Cardiac fibroblast (primary cell): ENCODE results near the gene FKBP2.

Experiments used
- DNase-seq, 2 donors: peaks; one replicate each; pipeline versions ENCODE4 v3.0.0 to v3.0.0-alpha.2; 2010; ENCODE audit warnings: low read depth in 2 of 2
- H3K4me3 ChIP-seq, 2 donors: replicated peaks in 1 of 2; 1 replicate in 1 of 2; 2 replicates in 1 of 2; pipeline ENCODE4 v1.5.1; 2011; ENCODE audit warnings: low read depth in 2 of 2, low read length in 2 of 2, mild to moderate bottlenecking in 2 of 2, moderate library complexity in 1 of 2
- TF ChIP-seq, protein P1 (sequence below): IDR thresholded peaks from one replicate; pipeline ENCODE4 v1.5.1; 2011; ENCODE audit warnings: low read depth, mild to moderate bottlenecking, low read length, inconsistent platforms

The FKBP2 gene

DNA sequence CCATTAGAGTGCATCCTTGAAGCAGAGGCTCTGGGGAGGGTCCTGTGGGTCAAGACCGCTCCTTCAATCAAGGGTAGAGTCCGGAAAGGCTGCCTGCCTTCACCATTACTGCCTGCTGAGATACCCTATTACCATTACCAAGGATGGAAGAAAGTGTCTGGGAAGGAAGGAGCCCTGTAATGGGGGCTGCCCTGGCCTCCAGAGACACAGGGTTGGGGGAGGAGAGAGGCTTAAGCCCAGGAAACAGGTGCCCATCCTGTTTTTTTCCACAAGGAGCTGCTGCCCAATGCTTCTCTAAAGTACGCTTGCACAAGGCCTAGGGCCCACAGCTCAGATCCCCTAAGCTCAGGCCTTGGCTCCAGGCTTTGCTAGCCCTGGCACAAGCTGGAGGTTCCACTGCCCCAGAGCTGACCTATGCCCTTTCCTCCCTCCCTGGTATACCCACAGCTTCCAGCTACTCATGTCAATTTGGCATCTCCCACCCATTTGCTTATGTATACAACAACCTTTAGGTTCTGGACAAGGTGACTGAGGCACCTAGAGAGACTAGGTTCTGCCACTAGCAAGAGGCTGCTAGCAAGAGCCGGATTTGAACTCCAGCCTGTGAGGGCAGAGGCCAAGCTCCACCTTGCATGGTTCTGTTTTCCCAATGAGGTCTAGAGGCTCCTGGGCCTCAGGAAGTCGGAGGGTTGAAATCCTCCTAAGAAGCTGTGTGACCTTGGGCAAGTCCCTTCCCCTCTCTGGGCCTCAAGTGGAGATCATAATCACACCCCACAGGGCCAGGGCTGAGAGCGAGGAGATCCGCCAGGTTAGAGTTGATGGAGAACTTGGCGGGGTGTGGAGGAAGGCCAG lies 8.9 kb downstream of the FKBP2 start:
- H3K4me3 ChIP-seq = no peak overlapping the region
- DNase-seq = no peak
- TF ChIP-seq, protein P1, sequence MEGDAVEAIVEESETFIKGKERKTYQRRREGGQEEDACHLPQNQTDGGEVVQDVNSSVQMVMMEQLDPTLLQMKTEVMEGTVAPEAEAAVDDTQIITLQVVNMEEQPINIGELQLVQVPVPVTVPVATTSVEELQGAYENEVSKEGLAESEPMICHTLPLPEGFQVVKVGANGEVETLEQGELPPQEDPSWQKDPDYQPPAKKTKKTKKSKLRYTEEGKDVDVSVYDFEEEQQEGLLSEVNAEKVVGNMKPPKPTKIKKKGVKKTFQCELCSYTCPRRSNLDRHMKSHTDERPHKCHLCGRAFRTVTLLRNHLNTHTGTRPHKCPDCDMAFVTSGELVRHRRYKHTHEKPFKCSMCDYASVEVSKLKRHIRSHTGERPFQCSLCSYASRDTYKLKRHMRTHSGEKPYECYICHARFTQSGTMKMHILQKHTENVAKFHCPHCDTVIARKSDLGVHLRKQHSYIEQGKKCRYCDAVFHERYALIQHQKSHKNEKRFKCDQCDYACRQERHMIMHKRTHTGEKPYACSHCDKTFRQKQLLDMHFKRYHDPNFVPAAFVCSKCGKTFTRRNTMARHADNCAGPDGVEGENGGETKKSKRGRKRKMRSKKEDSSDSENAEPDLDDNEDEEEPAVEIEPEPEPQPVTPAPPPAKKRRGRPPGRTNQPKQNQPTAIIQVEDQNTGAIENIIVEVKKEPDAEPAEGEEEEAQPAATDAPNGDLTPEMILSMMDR = no peak

DNA sequence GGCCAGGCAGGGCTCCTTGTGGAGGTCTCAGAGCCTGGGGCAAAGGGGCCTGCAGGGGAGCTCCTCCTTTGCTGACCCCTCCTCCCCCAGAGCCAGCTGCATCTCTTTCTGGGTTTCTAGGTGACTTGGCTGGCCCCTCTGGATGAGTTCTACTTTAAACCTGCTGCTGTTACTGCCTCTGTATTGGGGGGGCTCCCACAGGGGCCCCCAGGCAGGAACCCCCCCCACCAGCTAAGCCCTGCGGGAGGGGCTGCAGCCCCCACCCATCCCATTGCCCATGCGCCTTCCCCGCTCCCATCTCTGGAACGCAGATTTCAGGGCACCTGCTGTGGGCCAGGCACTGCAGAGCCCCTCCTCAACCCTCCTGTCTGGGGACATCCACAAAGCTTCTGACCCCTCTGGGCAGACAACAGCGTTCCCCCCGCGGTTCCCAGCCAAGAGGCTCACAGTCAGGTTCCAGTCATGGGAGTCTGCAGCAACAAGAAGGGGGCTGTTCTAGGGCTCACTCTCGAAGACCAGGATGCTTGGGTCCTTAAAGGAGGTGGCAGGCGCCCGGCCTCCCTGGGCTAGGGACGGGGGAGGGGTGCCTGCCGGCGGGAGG lies 9.6 kb downstream of the FKBP2 start:
- peak overlapping the region; percentile 57 to 85 for H3K4me3 ChIP-seq

DNA sequence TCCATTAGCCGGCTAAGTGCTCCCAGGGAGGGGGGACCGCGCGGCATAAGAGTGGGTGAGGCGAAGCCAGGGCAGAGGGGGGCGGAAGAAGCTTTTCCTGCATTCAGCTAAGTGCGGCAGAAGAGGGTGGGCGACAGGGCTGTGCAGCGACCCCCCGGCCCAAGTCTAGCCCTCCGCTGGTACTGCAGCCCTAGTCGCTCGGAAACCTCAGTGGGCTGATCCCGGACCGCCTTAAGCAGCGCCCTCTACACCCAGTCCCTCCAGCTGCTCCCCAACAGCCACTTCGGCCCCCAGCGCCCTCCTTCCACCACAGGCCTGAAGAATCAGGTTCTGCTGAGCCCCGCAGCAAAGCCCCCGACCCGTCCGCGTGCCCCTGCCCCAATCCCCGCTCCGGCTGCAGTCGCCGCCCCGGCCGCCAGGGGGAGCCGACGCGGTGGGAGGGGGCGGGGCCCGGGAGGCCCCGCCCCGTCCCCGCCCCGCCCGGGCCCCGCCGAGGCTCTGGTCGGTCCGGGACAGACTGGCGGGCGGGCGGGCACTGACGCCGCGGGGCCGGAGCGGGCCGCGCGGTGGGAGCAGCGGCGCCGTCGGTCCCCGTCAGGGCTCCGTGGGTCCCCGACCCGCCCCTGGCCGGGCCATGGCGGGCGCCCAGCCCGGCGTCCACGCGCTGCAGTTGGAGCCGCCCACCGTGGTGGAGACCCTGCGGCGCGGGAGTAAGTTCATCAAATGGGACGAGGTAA lies 10.3 kb downstream of the FKBP2 start, which contains the start of gene PLCB3:
PLCB3 (plus strand) TSS at position 515 of the 737 bp plus-strand sequence; CDS start at position 635, 120 bp downstream.
- peak within 1 kb of the TSS; percentile 78 to 85 for H3K4me3 ChIP-seq
- TF ChIP-seq, protein P1 = peak; percentile 39
- DNase-seq = peak; percentile 38 to 61

More for the DNA sequence above, 9.6 kb downstream of the FKBP2 start:
- DNase-seq = no peak
- TF ChIP-seq, protein P1 = no peak

DNA sequence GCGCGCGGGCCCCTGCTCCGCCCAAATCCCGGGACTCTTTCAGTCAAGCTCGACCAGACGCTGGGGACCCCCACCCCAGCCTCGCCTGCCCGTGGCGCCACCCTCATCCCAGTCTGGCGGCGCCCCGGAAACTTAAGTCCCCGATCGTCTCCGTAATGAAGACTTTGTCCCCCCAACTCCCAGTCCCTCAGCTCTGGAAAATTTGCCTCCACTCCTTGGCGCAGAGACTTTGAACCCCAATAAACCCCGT lies 10.8 kb downstream of the FKBP2 start:
- TF ChIP-seq, protein P1 = no peak
- peak overlapping the region; percentile 78 to 85 for H3K4me3 ChIP-seq
- DNase-seq = no peak

DNA sequence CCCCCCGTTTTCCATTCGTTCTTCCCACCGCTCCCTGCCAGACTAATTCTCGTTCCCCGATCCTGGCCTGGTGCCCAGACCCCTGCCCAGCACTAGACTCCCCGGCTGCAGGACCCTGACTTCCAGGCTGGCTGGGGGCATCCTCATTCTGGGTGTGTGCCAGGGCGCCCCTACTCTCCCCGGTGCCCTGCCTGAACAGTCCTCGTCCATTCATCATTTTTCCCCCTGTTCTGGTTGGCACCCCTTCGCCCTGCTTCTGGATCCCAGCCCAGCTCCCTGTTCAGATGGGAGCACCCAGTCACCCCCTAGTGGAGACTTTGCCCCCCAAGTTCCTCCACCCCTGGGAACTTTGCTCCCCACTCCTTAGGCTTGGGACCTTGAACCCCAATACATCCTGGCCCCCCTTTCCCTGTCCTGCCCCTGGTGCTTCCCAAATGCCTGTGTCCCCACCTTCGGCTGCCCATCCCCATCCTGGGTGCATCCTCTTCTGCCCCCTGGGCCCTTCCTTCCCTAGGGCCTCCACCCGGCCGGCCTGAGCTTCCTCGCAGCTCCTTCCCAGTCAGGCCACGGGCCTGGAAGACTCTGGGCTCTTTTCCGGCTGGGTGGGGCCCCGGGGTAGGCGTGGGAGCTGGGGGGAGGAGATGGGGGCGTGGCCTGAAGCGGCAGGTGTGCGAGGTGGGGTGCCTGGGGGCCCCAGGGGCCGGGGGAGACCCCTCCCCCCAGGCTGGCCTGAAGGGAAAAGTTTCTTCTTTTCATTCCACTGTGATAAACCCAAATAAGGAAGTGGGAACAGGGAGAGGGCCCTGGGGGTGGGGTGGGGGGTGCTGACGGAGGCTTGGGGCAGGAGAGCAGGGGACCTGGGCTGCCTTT lies 11.3 kb downstream of the FKBP2 start:
- DNase-seq = peak; percentile 52 to 57
- H3K4me3 ChIP-seq = peak overlapping the region; percentile 78 to 85
- TF ChIP-seq, protein P1 = peak; percentile 46

DNA sequence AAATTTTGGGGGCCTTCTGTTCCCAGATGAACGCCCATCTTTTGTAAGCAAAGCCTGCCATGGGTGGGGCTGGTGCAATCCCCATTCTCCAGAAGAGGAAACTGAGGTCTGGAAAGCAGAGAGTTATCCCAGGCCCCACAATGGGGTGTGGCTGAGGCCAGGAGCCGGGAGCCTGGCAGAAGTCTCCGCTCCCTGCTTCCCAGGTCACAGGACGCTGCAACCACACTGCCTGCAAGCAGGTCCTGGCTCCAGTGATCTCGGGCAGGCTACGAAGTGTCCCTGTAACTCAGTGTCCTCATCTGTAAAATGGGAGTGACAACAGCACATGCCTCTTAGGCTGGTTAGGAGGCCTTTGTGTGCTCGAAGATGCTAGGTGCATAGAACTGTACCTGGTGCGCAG lies 12.1 kb downstream of the FKBP2 start:
- DNase-seq = no peak
- TF ChIP-seq, protein P1 = no peak
- H3K4me3 ChIP-seq = peak overlapping the region; percentile 78 to 85
